NCI-H82 treated with DMSO at 0.1 percent for 48 hours (cell line): ENCODE measurements around the gene SAMD8.
"Not testable (repeated sequence)": the region's sequence is repeated elsewhere in the genome, so short reads cannot be mapped to it uniquely, and the experiment has no call there.

Source experiments
- DNase-seq: peaks from one replicate; lab custom pipeline; 2025; ENCODE audit not compliant: unreplicated experiment; lab: John Stamatoyannopoulos, UW

Gene SAMD8

DNA sequence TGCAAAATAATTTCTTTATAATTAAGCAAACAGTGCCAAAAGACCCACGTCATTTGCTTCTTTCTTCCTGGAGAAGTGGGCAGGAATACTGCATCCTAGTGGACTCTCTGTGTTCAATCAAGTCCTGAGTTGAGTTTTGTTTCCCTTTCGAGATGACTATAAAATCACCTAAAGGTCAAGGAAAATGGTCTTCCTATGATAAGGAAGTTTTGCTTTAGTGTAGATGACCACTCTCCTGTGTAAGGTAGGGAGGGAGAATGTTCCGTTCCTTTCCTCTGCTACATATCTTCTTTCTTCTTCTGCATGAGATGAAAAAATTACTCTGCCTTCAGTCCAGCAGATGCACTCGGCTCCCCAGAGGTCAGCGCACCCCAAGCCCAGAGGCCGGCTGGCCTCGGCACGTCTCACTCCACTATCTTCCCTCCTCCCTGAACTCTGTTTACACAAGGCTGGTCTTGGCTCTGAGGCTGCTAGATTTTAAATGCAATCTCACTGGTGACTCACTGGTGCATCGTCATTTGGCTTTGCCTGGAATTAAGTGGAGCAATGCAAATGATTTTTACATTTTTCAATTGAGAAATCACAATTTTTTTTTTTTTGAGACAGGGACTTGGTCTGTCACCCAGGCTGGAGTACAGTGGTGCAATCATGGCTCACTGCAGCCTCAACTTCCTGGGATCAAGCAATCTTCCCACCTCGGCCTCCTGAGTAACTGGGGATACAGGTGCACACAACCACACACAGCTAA lies 80.5 kb downstream of the SAMD8 start:
- no peak for DNase-seq

DNA sequence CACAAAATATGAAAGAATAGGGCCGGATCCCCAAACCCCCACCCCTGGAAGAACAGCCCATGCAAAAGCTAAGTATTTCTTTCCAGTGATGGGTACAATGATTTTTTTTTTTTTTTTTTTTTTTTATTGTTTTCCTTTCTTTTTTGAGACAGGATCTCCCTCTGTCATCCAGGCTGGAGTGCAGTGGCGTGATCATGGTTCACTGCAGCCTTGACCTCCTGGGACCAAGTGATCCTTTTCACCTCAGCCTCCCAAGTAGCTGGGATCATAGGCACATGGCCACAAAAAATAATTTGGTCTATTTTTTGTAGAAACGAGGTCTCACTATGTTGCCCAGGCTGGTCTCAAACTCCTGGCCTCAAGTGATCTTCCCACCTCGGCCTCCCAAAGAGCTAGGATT lies 83.2 kb downstream of the SAMD8 start:
- not testable (repeated sequence) for DNase-seq

- DNase-seq = no peak
These were observed 83.7 kb downstream of the SAMD8 start for GRCh38 chr10:75195035-75195763.

DNA sequence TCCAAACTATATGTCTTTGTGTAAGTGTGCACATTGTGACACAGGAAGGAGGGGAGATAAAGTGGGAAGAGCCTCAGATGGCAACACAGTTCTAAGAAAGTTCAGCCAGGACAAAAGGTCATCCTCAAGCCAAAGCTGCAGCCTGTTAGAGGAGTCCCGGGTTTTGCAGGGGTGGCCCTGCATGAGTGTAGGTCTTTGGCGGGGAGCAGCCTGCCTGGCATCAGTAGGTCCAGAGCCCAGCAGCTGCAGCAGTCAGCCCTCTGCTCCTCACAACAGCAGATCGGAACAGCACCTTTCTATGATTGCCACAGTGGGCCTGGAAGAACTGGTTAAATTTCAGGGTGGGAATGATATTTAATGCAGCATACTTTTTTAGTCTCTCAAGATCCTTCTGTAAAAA lies 85.6 kb downstream of the SAMD8 start:
- DNase-seq = no peak

- DNase-seq = no peak
These were observed 86.5 kb downstream of the SAMD8 start for GRCh38 chr10:75197906-75198305.

DNA sequence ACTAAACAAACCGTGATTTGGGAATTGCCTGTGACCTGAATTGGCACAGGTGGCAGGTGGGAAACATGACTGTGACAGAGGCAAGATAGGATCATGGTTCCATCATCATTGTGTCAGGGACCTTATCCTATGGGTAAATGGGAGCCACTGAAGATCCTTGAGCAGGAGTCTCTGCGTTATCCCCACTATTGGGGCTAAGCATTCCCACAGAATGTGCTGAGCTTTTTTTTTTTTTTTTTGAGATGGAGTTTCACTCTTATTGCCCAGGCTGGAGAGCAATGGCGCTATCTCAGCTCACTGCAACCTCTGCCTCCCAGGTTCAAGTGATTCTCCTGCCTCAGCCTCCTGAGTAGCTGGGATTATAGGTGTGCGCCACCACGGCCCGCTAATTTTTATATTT lies 88.5 kb downstream of the SAMD8 start:
- not testable (repeated sequence) for DNase-seq

DNA sequence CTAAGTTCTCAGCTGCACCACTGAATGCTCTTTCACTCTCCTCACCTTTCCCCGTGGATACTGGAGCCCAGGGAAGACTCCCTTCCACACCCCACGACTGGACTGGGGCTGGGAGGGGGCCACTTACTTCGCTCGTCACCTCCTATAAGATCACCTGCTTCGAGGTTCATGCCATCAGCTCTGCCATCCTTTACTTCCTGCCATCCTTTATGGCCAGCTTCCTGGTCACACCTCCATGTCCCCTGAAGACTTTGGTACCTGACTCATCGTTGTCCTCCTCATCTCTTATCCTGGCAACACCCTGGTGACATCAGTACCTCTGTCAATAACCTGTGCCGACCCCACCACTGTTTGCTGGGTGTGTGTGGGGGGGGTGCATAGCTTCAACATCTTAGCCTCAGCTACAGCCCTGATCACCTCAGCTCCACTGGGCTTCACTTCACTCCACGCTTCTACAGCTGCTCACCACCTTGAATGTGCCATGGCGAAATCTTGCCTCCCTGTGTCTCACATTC lies 90.4 kb downstream of the SAMD8 start:
- DNase-seq = no peak

DNA sequence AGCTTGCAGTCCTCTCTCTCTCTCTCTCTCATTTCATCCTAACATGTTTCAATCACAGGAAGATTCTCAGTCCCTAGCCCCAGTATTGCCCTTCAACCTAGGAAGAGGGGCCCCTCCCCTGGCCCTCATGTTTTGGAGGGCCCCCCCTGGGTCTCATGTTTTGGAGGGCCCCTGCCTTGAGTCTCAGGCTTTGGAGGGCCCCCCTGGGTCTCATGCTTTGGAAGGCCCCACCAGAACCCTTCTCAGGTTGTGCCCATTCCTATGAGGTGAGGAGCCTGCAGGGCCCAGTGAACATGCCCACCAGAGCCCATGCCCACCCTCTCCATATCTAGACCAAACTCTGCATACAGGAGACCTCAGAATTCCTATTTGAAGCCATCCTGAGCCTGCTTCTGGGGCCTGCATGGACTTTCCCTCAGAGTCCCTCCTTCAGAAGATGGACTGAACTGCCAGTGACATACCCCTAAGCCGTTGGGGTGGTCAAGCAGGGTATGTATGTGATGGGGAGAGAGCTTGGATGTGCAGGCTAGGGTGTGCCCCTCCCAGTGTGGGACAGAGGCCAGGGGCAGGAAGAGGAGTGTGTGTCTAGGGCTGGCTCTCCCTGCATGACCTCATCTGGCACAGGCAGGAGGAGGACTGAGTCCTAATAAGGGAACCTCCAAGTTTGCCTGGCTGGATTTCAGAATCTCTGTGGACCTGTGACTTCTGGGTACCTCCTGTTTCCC lies 91.0 kb downstream of the SAMD8 start:
- DNase-seq = no peak

- DNase-seq = not testable (repeated sequence)
These were observed 91.7 kb downstream of the SAMD8 start for GRCh38 chr10:75203046-75203620.

DNA sequence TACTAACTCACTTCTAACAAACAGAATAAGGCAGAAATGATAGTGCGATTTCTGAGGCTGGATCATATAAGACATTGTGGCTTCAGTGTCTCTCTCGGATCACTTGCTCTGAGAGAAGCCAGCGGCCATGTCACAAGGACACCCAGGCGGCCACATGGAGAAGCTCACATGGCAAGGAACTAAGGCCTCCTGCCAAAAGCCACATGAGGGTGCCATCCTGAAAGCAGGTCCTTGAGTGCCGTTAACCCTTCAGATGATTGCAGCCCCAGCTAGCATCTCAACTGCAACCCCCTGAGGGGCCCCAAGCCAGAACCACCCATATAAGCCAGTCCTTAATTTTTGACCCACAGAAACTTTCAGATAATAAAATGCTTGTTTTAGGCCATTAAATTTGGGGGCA lies 92.3 kb downstream of the SAMD8 start:
- DNase-seq = no peak

GRCh38 chr10:75205908-75206307 lies 94.5 kb downstream of the SAMD8 start:
- DNase-seq = no peak

DNA sequence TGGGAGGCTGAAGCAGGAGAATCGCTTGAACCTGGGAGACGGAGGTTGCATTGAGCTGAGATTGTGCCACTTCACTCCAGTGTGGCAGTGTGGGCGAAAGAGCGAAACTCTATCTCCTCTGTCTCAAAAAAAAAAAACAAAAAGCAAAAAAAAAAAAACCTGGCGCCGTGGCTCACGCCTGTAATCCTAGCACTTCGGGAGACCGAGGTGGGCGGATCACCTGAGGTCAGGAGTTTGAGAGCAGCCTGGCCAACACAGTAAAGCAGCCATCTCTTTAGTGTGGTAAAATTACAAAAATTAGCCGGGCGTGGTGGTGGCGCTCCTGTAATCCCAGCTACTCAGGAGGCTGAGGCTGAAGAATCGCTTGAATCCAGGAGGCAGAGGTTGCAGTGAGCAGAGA lies 95.2 kb downstream of the SAMD8 start:
- not testable (repeated sequence) for DNase-seq

- DNase-seq = no peak
These were observed 95.8 kb downstream of the SAMD8 start for GRCh38 chr10:75207079-75207856.

GRCh38 chr10:75207857-75208144 lies 96.3 kb downstream of the SAMD8 start:
- no peak for DNase-seq

GRCh38 chr10:75208181-75208580 lies 96.7 kb downstream of the SAMD8 start:
- no peak for DNase-seq

- no peak for DNase-seq
These were observed 97.8 kb downstream of the SAMD8 start for GRCh38 chr10:75209086-75209920.

DNA sequence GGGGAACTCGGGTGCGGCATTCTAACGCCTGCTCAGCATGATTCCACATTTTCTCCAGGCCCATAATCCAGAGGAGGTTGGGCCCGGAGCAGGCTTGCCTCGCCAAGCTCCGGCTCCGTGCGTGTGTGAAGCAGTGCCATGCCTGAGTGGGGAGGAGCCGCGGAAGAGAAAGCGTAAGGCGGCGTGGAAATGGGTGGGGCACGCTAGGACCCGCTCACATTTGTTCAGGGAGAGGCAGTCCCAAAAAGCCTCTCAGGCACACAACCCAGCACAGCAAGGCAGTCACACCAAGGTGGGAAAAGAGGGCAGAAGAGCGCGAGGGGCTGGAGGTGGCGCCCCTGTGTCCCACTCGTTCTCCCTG lies 98.4 kb downstream of the SAMD8 start:
- peak; percentile 19 for DNase-seq

- DNase-seq = peak; percentile 65
These were observed 99.0 kb downstream of the SAMD8 start, which contains the start of gene VDAC2 for GRCh38 chr10:75210282-75211006. VDAC2 (plus strand) TSS chr10:75210796; CDS start chr10:75211159, 363 bp downstream.

- no peak for DNase-seq
These were observed 99.7 kb downstream of the SAMD8 start for GRCh38 chr10:75211007-75211691.
